ENCODE measurements around the gene TMPRSS11F.

Gene TMPRSS11F

GRCh38 chr4:68076194-68076593 lies 53.5 kb downstream of the TMPRSS11F start:
- no peak for DNase-seq

GRCh38 chr4:68074397-68074796 lies 55.3 kb downstream of the TMPRSS11F start:
- DNase-seq = no peak

DNA sequence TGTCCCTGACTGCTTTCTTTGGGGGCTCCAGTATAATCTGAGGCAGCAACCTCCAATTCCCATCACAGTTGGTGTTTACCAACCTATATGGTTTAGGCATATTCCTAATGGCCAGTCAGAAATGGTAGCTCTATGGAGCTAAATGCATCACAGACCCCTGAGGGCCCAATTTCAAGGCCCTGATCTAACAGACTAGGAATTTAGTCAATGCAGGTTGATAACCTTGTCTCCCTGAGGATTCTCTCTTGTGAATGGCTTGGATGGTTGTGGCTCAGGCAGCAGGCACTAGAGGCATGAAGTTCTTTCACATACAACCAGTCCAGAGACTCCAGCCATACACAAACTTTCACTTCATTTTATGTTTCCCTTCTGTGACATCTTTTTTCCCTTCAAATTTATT lies 59.4 kb downstream of the TMPRSS11F start:
- DNase-seq = no peak

- DNase-seq = no peak
These were observed 67.2 kb downstream of the TMPRSS11F start for GRCh38 chr4:68062501-68062900.

- DNase-seq = no peak
These were observed 91.4 kb downstream of the TMPRSS11F start for GRCh38 chr4:68038272-68038671.

DNA sequence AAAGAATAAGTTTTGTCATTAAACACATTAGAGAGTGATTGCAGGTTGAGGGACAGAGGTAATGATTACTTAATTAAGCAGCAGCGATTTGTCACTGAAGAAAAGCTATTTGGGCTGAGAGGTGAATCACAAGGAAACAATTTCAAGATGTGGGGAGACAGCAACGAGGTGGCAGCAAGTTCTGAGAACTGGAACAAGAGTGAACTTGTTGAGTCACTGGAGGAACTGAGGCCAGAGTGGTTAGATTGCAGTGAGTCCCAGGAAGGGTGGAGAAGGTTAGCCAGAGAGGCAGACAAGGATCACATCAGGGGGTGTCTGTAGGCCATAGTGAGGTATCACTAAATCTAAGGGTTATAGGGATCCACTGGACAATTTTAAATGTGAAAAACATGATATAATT lies 108.5 kb downstream of the TMPRSS11F start:
- DNase-seq = no peak

DNA sequence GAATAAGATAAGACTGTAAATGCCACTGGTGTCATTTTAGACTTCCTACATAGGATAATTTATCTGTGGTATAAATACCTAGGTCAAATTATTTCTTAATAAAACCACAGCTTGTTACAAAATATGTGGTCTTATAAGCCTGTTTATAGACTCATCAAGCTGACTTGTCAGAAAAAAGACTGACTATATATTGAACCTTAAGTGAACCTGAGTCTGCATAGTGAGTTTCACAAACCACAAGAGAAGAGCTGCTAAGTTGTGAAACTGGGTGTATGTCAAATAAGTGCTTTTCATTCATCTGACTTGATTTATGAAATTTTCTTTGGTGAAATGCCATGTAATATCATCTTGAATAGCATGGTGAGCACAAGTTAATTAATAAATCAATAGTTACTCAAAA lies 118.0 kb downstream of the TMPRSS11F start:
- no peak for DNase-seq
